HepG2 (cell line): Measurements from ENCODE around the gene LRRN4CL. TPM values are rescaled to one million over a fixed set of nuclear protein-coding genes. Genes with fewer than 3 reads are reported as not detected.

Source experiments
- DR1 ChIP-seq: sonication (generic); formaldehyde crosslinking; IDR thresholded peaks from 2 replicates; pipeline ENCODE4 v1.8.0; 2021; ENCODE audit warnings: mild to moderate bottlenecking, missing genetic modification reagents, inconsistent platforms
- FOXK1 ChIP-seq: sonication (generic); formaldehyde crosslinking; IDR thresholded peaks from 2 replicates; pipeline ENCODE4 v1.4.0; 2020; ENCODE audit warnings: low read depth, missing genetic modification reagents, borderline replicate concordance
- HNF4G ChIP-seq, 2 experiments: sonication (generic) in 1 of 2; formaldehyde crosslinking in 1 of 2; IDR thresholded peaks; 2 replicates each; pipeline versions ENCODE4 v1.4.0 to v1.6.1; 2011 to 2020; ENCODE audit warnings: borderline replicate concordance in 2 of 2, low read depth in 2 of 2, mild to moderate bottlenecking in 2 of 2, low read length in 1 of 2, missing genetic modification reagents in 1 of 2, moderate library complexity in 1 of 2
- ISL2 ChIP-seq: sonication (generic); formaldehyde crosslinking; IDR thresholded peaks from 2 replicates; pipeline ENCODE4 v1.5.0; 2020; ENCODE audit warnings: missing genetic modification reagents
- KLF15 ChIP-seq: sonication (generic); formaldehyde crosslinking; IDR thresholded peaks from 2 replicates; pipeline ENCODE4 v1.8.1; 2023; ENCODE audit warnings: borderline replicate concordance, mild to moderate bottlenecking, inconsistent platforms, missing genetic modification reagents, mixed read lengths
- KMT2A ChIP-seq: sonication (generic); formaldehyde crosslinking; IDR thresholded peaks from 2 replicates; pipeline ENCODE4 v1.4.0; 2020; ENCODE audit warnings: missing genetic modification reagents
- MIXL1 ChIP-seq: IDR thresholded peaks from 2 replicates; pipeline ENCODE4 v1.6.1; 2016
- NFE2L1 ChIP-seq: sonication (generic); formaldehyde crosslinking; IDR thresholded peaks from 2 replicates; pipeline ENCODE4 v1.4.0; 2020; ENCODE audit warnings: missing genetic modification reagents, mild to moderate bottlenecking, borderline replicate concordance
- RORA ChIP-seq: sonication (generic); formaldehyde crosslinking; IDR thresholded peaks from 2 replicates; pipeline ENCODE4 v1.5.0; 2020; ENCODE audit warnings: mild to moderate bottlenecking, missing genetic modification reagents, moderate library complexity
- SIN3A ChIP-seq: IDR thresholded peaks from 2 replicates; pipeline ENCODE4 v1.6.1; 2011; ENCODE audit warnings: low read depth, mild to moderate bottlenecking, control low read depth, low read length, borderline replicate concordance
- YEATS4 ChIP-seq: sonication (generic); formaldehyde crosslinking; IDR thresholded peaks from 2 replicates; pipeline ENCODE4 v1.4.0; 2020; ENCODE audit warnings: missing genetic modification reagents, borderline replicate concordance
- ZFAT ChIP-seq: sonication (generic); formaldehyde crosslinking; conservative IDR thresholded peaks from 2 replicates; pipeline ENCODE4 v1.8.1; 2023; ENCODE audit warnings: missing genetic modification reagents, inconsistent platforms
- ZNF205 ChIP-seq: IDR thresholded peaks from 2 replicates; pipeline ENCODE4 v1.6.1; 2018; ENCODE audit warnings: missing biosample characterization, missing genetic modification reagents
- ZNF224 ChIP-seq: sonication (generic); formaldehyde crosslinking; IDR thresholded peaks from 2 replicates; pipeline ENCODE4 v1.5.0; 2020; ENCODE audit warnings: mild to moderate bottlenecking, missing genetic modification reagents
- ZNF496 ChIP-seq: sonication (generic); formaldehyde crosslinking; IDR thresholded peaks from 2 replicates; pipeline ENCODE4 v1.8.1; 2023; ENCODE audit warnings: mild to moderate bottlenecking, moderate library complexity, missing genetic modification reagents; ENCODE audit not compliant: insufficient replicate concordance
- ZNF660 ChIP-seq: sonication (generic); formaldehyde crosslinking; IDR thresholded peaks from 2 replicates; pipeline ENCODE4 v1.5.1; 2020; ENCODE audit warnings: mild to moderate bottlenecking, low read depth, missing genetic modification reagents, borderline replicate concordance
- polyA plus RNA-seq, 8 experiments: library from polyadenylated mRNA; depleted of rRNA in 3 of 8; stranded (reverse) in 7 of 8; unstranded in 1 of 8; fragments of >200 nt; fragmentation: Illumina TruSeq in 4 of 8; extraction: Trizol in 4 of 8; gene quantifications; 2 replicates each; pipeline versions ENCODE4 v1.2.1 to v1.2.3, GENCODE V29; 2011 to 2016; ENCODE audit warnings: low read depth in 4 of 8, missing spikeins in 1 of 8, mixed read lengths in 1 of 8; ENCODE audit not compliant: insufficient read depth in 1 of 8
- total RNA-seq, 5 experiments: library from RNA; depleted of rRNA; stranded (reverse); fragments of >200 nt; fragmentation: Illumina TruSeq; extraction: Trizol; gene quantifications; 2 replicates each; pipeline ENCODE4 v1.2.3, GENCODE V29; 2016; ENCODE audit warnings: low read depth in 1 of 5
- TF ChIP-seq, protein P1 (sequence below), 2 experiments: sonication (generic) in 1 of 2; formaldehyde crosslinking in 1 of 2; IDR thresholded peaks; 2 replicates each; pipeline versions ENCODE4 v1.4.0 to v1.6.1; 2016 to 2020; ENCODE audit warnings: borderline replicate concordance in 1 of 2, low read depth in 1 of 2, mild to moderate bottlenecking in 1 of 2, missing genetic modification reagents in 1 of 2
- TF ChIP-seq, protein P2 (sequence below): sonication (generic); formaldehyde crosslinking; IDR thresholded peaks from 2 replicates; pipeline ENCODE4 v1.4.0; 2020; ENCODE audit warnings: missing genetic modification reagents, borderline replicate concordance
- TF ChIP-seq, protein P3 (sequence below): IDR thresholded peaks from 2 replicates; pipeline ENCODE4 v1.6.1; 2018; ENCODE audit warnings: missing genetic modification reagents

Gene LRRN4CL
- total and polyA plus RNA-seq, 2 of the 13 experiments (the other 11 are each of a cell fraction or from before 2014, with no cell fraction given): 0.11 TPM; not detected in 1

DNA sequence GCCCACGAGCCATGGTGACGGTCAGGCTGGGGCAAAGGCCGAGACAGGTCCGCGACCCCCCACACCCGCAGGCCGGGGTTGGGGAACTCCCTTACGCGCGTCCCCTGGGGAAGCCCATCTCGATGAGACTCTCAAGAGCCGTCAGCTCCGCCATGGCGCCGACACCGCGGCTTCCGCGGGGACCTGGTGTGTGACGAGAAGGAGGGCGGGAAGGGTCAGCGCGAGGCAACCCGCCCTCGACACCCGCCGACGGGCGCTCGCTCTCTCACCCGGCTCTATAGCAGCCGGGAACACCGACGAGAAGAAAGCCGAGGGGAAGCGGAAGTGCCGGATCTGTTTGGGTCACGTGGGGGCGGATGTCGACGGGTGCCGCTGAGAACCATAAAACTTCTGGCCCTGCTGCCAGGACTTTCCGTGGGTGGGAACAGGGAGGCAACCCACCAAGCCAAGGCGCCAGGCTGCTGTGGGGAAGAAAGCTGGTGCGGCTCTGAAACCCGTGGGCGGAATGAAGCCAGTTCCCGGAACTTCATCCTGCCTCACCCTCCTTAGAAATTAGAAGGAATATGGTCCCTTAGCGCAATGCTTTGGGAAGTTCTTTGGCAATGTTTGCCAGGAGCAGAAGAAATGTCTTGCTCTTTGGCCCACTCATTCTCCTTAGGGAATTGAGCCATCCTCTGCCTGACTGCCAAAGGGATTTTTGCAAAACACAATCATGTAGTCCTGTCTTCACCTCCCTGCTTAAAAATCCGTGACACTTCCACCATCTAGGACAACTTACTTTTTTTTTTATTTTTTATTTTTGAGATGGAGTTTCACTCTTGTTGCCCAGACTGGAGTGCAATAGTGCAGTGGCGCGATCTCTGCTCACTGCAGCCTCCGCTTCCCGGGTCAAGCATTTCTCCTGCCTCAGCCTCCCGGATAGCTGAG is 10.3 kb downstream of the LRRN4CL start, which contains the start of gene UBXN1 (continued):
- no peak for TF ChIP-seq ZNF496 (CRISPR knock-in tag)
- TF ChIP-seq, protein P1, sequence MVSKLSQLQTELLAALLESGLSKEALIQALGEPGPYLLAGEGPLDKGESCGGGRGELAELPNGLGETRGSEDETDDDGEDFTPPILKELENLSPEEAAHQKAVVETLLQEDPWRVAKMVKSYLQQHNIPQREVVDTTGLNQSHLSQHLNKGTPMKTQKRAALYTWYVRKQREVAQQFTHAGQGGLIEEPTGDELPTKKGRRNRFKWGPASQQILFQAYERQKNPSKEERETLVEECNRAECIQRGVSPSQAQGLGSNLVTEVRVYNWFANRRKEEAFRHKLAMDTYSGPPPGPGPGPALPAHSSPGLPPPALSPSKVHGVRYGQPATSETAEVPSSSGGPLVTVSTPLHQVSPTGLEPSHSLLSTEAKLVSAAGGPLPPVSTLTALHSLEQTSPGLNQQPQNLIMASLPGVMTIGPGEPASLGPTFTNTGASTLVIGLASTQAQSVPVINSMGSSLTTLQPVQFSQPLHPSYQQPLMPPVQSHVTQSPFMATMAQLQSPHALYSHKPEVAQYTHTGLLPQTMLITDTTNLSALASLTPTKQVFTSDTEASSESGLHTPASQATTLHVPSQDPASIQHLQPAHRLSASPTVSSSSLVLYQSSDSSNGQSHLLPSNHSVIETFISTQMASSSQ (IDR thresholded peaks at IDR 0.05; ENCODE audit: low read depth): no peak
- TF ChIP-seq, protein P1 (CRISPR knock-in tag; IDR thresholded peaks at IDR 0.05; ENCODE audit: borderline replicate concordance): no peak
- TF ChIP-seq RORA (CRISPR knock-in tag): no peak
- peak; percentile 91 for TF ChIP-seq FOXK1
- no peak for TF ChIP-seq NFE2L1
- no peak for TF ChIP-seq HNF4G (IDR thresholded peaks at IDR 0.05; ENCODE audit: borderline replicate concordance, low read depth, low read length)
- peak; percentile 45; the same call in 1 of the 2 replicates for TF ChIP-seq HNF4G (CRISPR knock-in tag; IDR thresholded peaks at IDR 0.05; ENCODE audit: borderline replicate concordance, low read depth)
- no peak for TF ChIP-seq KLF15 (CRISPR knock-in tag)
- TF ChIP-seq ZNF205: no peak; the same call in 1 of the 2 replicates
- TF ChIP-seq KMT2A (CRISPR knock-in tag): peak; percentile 95
- TF ChIP-seq ZNF660: no peak
- TF ChIP-seq YEATS4: peak; percentile 75; the same call in 1 of the 2 replicates
- TF ChIP-seq ZNF224: peak; percentile 56; the same call in 1 of the 2 replicates
- TF ChIP-seq ZFAT: no peak
- TF ChIP-seq ISL2 (CRISPR knock-in tag): peak; percentile 38; the same call in 1 of the 2 replicates
- peak; percentile 69; the same call in 1 of the 2 replicates for TF ChIP-seq MIXL1 (CRISPR knock-in tag)
- TF ChIP-seq, protein P2, sequence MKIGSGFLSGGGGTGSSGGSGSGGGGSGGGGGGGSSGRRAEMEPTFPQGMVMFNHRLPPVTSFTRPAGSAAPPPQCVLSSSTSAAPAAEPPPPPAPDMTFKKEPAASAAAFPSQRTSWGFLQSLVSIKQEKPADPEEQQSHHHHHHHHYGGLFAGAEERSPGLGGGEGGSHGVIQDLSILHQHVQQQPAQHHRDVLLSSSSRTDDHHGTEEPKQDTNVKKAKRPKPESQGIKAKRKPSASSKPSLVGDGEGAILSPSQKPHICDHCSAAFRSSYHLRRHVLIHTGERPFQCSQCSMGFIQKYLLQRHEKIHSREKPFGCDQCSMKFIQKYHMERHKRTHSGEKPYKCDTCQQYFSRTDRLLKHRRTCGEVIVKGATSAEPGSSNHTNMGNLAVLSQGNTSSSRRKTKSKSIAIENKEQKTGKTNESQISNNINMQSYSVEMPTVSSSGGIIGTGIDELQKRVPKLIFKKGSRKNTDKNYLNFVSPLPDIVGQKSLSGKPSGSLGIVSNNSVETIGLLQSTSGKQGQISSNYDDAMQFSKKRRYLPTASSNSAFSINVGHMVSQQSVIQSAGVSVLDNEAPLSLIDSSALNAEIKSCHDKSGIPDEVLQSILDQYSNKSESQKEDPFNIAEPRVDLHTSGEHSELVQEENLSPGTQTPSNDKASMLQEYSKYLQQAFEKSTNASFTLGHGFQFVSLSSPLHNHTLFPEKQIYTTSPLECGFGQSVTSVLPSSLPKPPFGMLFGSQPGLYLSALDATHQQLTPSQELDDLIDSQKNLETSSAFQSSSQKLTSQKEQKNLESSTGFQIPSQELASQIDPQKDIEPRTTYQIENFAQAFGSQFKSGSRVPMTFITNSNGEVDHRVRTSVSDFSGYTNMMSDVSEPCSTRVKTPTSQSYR (CRISPR knock-in tag): no peak
- TF ChIP-seq, protein P3, sequence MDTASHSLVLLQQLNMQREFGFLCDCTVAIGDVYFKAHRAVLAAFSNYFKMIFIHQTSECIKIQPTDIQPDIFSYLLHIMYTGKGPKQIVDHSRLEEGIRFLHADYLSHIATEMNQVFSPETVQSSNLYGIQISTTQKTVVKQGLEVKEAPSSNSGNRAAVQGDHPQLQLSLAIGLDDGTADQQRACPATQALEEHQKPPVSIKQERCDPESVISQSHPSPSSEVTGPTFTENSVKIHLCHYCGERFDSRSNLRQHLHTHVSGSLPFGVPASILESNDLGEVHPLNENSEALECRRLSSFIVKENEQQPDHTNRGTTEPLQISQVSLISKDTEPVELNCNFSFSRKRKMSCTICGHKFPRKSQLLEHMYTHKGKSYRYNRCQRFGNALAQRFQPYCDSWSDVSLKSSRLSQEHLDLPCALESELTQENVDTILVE: 0 out of 2 replicates have a peak, but pooled peaks have one; percentile 39
- TF ChIP-seq SIN3A: peak; percentile 92; the same call in 1 of the 2 replicates
- peak; percentile 68 for TF ChIP-seq DR1 (CRISPR knock-in tag)
